K562 (cell line): Measurements from ENCODE around the gene DNAJB6. TPM values are rescaled to one million over a fixed set of nuclear protein-coding genes. Genes with fewer than 3 reads are reported as not detected.

ENCODE experiments used
- CHD7 ChIP-seq: fragments of 200-600 bp; sonication (generic); IDR thresholded peaks from one replicate; pipeline ENCODE4 v1.6.1; 2012; ENCODE audit warnings: mild to moderate bottlenecking, low read depth, low read length, inconsistent platforms
- CREBBP ChIP-seq: IDR thresholded peaks from one replicate; pipeline ENCODE4 v1.6.1; 2012; ENCODE audit warnings: low read depth, mild to moderate bottlenecking, control low read depth, inconsistent platforms, low read length
- HDAC1 ChIP-seq, 2 experiments: fragments of 450-650 bp; IDR thresholded peaks; 2 replicates each; pipeline ENCODE4 v1.6.1; 2016 to 2017; ENCODE audit warnings: inconsistent platforms in 1 of 2, mild to moderate bottlenecking in 1 of 2, moderate library complexity in 1 of 2
- MYC ChIP-seq, 2 experiments: fragments of 250-450 bp in 1 of 2; sonication (Bioruptor Pico) in 1 of 2; IDR thresholded peaks; 2 replicates each; pipeline versions ENCODE4 v1.5.1 to v1.6.1; 2012 to 2021; ENCODE audit warnings: low read depth in 2 of 2, borderline replicate concordance in 1 of 2, improper control_type of control experiment in 1 of 2, low read length in 1 of 2, mild to moderate bottlenecking in 1 of 2, moderate library complexity in 1 of 2
- NFIC ChIP-seq: fragments of 450-650 bp; IDR thresholded peaks from 2 replicates; pipeline ENCODE4 v1.6.1; 2017; ENCODE audit warnings: mild to moderate bottlenecking, inconsistent platforms
- RBM14 ChIP-seq: fragments of 200-400 bp; formaldehyde crosslinking; IDR thresholded peaks from 2 replicates; pipeline ENCODE4 v1.6.1; 2018; ENCODE audit warnings: low read depth, mild to moderate bottlenecking, low read length, moderate library complexity, borderline replicate concordance; ENCODE audit not compliant: insufficient read depth
- RBM25 ChIP-seq: fragments of 200-400 bp; formaldehyde crosslinking; IDR thresholded peaks from 2 replicates; pipeline ENCODE4 v1.6.1; 2018; ENCODE audit warnings: low read length, low read depth, moderate library complexity; ENCODE audit not compliant: severe bottlenecking
- TRIM24 ChIP-seq, 2 experiments: fragments of 450-650 bp; IDR thresholded peaks; 2 replicates each; pipeline ENCODE4 v1.6.1; 2016
- USF1 ChIP-seq: sonication (generic); formaldehyde crosslinking; IDR thresholded peaks from 2 replicates; pipeline ENCODE4 v1.9.0; 2022; ENCODE audit warnings: mild to moderate bottlenecking, missing genetic modification reagents
- YY1 ChIP-seq, 3 experiments: IDR thresholded peaks; 2 replicates each; pipeline ENCODE4 v1.6.1; 2011; ENCODE audit warnings: low read length in 2 of 3, mild to moderate bottlenecking in 2 of 3, moderate library complexity in 2 of 3, borderline replicate concordance in 1 of 3, control low read depth in 1 of 3, low read depth in 1 of 3; ENCODE audit not compliant: insufficient read depth in 3 of 3, insufficient replicate concordance in 2 of 3, control insufficient read depth in 1 of 3, insufficient read length in 1 of 3; ENCODE audit errors: extremely low read depth in 1 of 3
- ZNF140 ChIP-seq: fragments of 250-450 bp; sonication (Bioruptor Pico); IDR thresholded peaks from 2 replicates; pipeline ENCODE4 v1.8.0; 2021; ENCODE audit warnings: moderate library complexity, mild to moderate bottlenecking, inconsistent platforms
- ZNF263 ChIP-seq: sonication (generic); formaldehyde crosslinking; IDR thresholded peaks from 2 replicates; pipeline ENCODE4 v1.8.0; 2022; ENCODE audit warnings: mild to moderate bottlenecking, missing genetic modification reagents, borderline replicate concordance
- ZNF584 ChIP-seq: fragments of 200-800 bp; sonication (Bioruptor generic); IDR thresholded peaks from 2 replicates; pipeline ENCODE4 v1.6.1; 2016; ENCODE audit warnings: low read depth, mild to moderate bottlenecking, missing genetic modification characterization, missing compliant biosample characterization
- polyA plus RNA-seq, 8 experiments: library from polyadenylated mRNA; depleted of rRNA in 4 of 8; stranded (reverse) in 5 of 8; unstranded in 3 of 8; fragments of >200 nt; fragmentation: Nextera tagmentation in 2 of 8; fragmentation: Illumina TruSeq in 1 of 8; extraction: Ambion mirVana in 2 of 8; extraction: Trizol in 1 of 8; gene quantifications; 2 replicates each; pipeline versions ENCODE4 v1.2.1 to v1.2.3, GENCODE V29; 2011 to 2014; ENCODE audit warnings: inconsistent platforms in 1 of 8, missing spikeins in 1 of 8
- total RNA-seq, 7 experiments: library from RNA; depleted of rRNA in 6 of 7; stranded (reverse); fragments of >200 nt in 6 of 7; fragmentation: Illumina TruSeq in 2 of 7; extraction: Trizol in 2 of 7; gene quantifications; 2 replicates each; pipeline versions ENCODE4 v1.2.1 to v1.2.3, GENCODE V29; 2011 to 2021; ENCODE audit warnings: low replicate concordance in 1 of 7

Gene DNAJB6
- total and polyA plus RNA-seq, 9 of the 15 experiments (the other 6 are each of a cell fraction or from before 2014, with no cell fraction given) = 84.5 to 158 (median 135) TPM

- TF ChIP-seq RBM25 = no peak
- TF ChIP-seq TRIM24 (IDR thresholded peaks at IDR 0.05) = peak in 1 of 2 experiments; percentile 32; a peak in 1 of 4 replicates
- TF ChIP-seq ZNF263 (CRISPR knock-in tag) = no peak
- no peak; the same call in 1 of the 2 replicates for TF ChIP-seq NFIC
- peak in 1 of 2 experiments; percentile 18; a peak in 1 of 4 replicates for TF ChIP-seq HDAC1 (IDR thresholded peaks at IDR 0.05)
- TF ChIP-seq CREBBP = peak; percentile 51
- no peak for TF ChIP-seq CHD7
- TF ChIP-seq YY1 (IDR thresholded peaks at IDR 0.05; ENCODE audit: borderline replicate concordance in 1 of 3, control insufficient read depth in 1 of 3, extremely low read depth in 1 of 3, insufficient read depth in 3 of 3, insufficient read length in 1 of 3, insufficient replicate concordance in 2 of 3, low read depth in 1 of 3, low read length in 2 of 3) = peak in 1 of 3 experiments; percentile 12
- no peak for TF ChIP-seq ZNF140 (CRISPR knock-in tag)
- TF ChIP-seq USF1 (CRISPR knock-in tag) = peak; percentile 85
- peak; percentile 56; the same call in 1 of the 2 replicates for TF ChIP-seq MYC (IDR thresholded peaks at IDR 0.05; ENCODE audit: low read depth, low read length)
- TF ChIP-seq MYC (CRISPR knock-in tag; IDR thresholded peaks at IDR 0.05; ENCODE audit: borderline replicate concordance, low read depth) = no peak
- no peak for TF ChIP-seq ZNF584 (CRISPR knock-in tag)
- 0 out of 2 replicates have a peak, but pooled peaks have one; percentile 21 for TF ChIP-seq RBM14
These were observed 37.0 kb upstream of the DNAJB6 start (continued) for GRCh38 chr7:157299613-157300368.
